ENCODE measurements around the gene SERPINB5.

Gene SERPINB5

GRCh38 chr18:63439334-63439733 is 37.4 kb upstream of the SERPINB5 start:
- H3K4me3 ChIP-seq (replicated peaks; ENCODE audit: low read depth, low read length), result no peak overlapping the region
- peak; percentile 83 for DNase-seq (ENCODE audit: low read depth)
- TF ChIP-seq CTCF (IDR thresholded peaks at IDR 0.05; ENCODE audit: low read length, missing control alignments), result peak; percentile 85

- no peak overlapping the region for H3K4me3 ChIP-seq (replicated peaks; ENCODE audit: low read depth, low read length)
- no peak for TF ChIP-seq CTCF (IDR thresholded peaks at IDR 0.05; ENCODE audit: low read length, missing control alignments)
- DNase-seq (ENCODE audit: low read depth), result peak; percentile 8
Measured at GRCh38 chr18:63440219-63440618, 36.5 kb upstream of the SERPINB5 start.

- no peak for DNase-seq (ENCODE audit: low read depth)
- no peak for TF ChIP-seq CTCF (IDR thresholded peaks at IDR 0.05; ENCODE audit: low read length, missing control alignments)
- H3K4me3 ChIP-seq (replicated peaks; ENCODE audit: low read depth, low read length), result no peak overlapping the region
Measured at GRCh38 chr18:63440881-63441280, 35.9 kb upstream of the SERPINB5 start.

GRCh38 chr18:63443829-63444228 is 32.9 kb upstream of the SERPINB5 start:
- no peak for TF ChIP-seq CTCF (IDR thresholded peaks at IDR 0.05; ENCODE audit: low read length, missing control alignments)
- DNase-seq (ENCODE audit: low read depth), result no peak
- no peak overlapping the region for H3K4me3 ChIP-seq (replicated peaks; ENCODE audit: low read depth, low read length)

- no peak overlapping the region for H3K4me3 ChIP-seq (replicated peaks; ENCODE audit: low read depth, low read length)
- TF ChIP-seq CTCF (IDR thresholded peaks at IDR 0.05; ENCODE audit: low read length, missing control alignments), result no peak
- peak; percentile 72 for DNase-seq (ENCODE audit: low read depth)
Measured at GRCh38 chr18:63444580-63444979, 32.2 kb upstream of the SERPINB5 start.

GRCh38 chr18:63445037-63445436 is 31.7 kb upstream of the SERPINB5 start:
- no peak overlapping the region for H3K4me3 ChIP-seq (replicated peaks; ENCODE audit: low read depth, low read length)
- no peak for DNase-seq (ENCODE audit: low read depth)
- no peak for TF ChIP-seq CTCF (IDR thresholded peaks at IDR 0.05; ENCODE audit: low read length, missing control alignments)

- no peak for DNase-seq (ENCODE audit: low read depth)
- no peak overlapping the region for H3K4me3 ChIP-seq (replicated peaks; ENCODE audit: low read depth, low read length)
- TF ChIP-seq CTCF (IDR thresholded peaks at IDR 0.05; ENCODE audit: low read length, missing control alignments), result no peak
Measured at GRCh38 chr18:63446266-63446665, 30.5 kb upstream of the SERPINB5 start.
